NB4 (cell line): ENCODE data around the gene CRTC2.
"Not testable (repeated sequence)": the region's sequence is repeated elsewhere in the genome, so short reads cannot be mapped to it uniquely, and the experiment has no call there.

Experiments
- CTCF ChIP-seq: IDR thresholded peaks from one replicate; pipeline ENCODE4 v1.5.1; 2012; ENCODE audit warnings: low read depth, low read length
- MYC ChIP-seq: IDR thresholded peaks from 2 replicates; pipeline ENCODE4 v1.6.1; 2011; ENCODE audit warnings: low read depth, low read length
- POLR2A ChIP-seq: IDR thresholded peaks from 2 replicates; pipeline ENCODE4 v1.6.1; 2011; ENCODE audit warnings: mild to moderate bottlenecking; ENCODE audit not compliant: insufficient read length; ENCODE audit errors: extremely low read depth

DNA sequence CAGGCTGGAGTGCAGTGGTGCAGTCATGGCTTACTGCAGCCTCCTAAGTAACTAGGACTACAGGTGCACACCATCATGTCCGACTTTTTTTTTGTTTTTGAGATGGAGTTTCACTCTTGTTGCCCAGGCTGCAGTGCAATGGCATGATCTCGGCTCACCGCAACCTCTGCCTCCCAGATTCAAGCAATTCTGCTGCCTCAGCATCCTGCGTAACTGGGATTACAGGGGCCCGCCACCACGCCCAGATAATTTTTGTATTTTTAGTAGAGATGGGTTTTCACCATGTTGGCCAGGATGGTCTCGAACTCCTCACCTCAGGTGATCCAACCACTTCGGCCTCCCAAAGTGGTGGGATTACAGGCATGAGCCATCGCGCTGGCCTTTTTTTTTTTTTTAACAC, 38.5 kb upstream of the CRTC2 start:
- not testable (repeated sequence) for TF ChIP-seq CTCF, POLR2A, MYC
